ENCODE measurements around the gene CGN. TPM values are rescaled to one million over a fixed set of nuclear protein-coding genes. Genes with fewer than 3 reads are reported as not detected.

CGN gene
- total and polyA plus RNA-seq, 5 experiments from 2014 or later: 0.08 to 2.7 (median 1.3) TPM

- H3K36me3 Mint-ChIP-seq: no peaks in the 10 kb centered on the region
- POLR2A ChIA-PET: no interaction called here
- H3K27me3 Mint-ChIP-seq: no peaks in the 10 kb centered on the region
- H3K4me1 Mint-ChIP-seq: no peaks in the 10 kb centered on the region
- H3K4me3 Mint-ChIP-seq: no peak overlapping the region
- H3K9me3 Mint-ChIP-seq: no peaks in the 10 kb centered on the region
- ATAC-seq (no peak), DNase-seq (no peak)
- H3K27ac Mint-ChIP-seq: no peak overlapping the region
Measured at GRCh38 chr1:151530461-151530860, 19.3 kb downstream of the CGN start.

GRCh38 chr1:151533870-151534269, 22.7 kb downstream of the CGN start:
- H3K4me3 Mint-ChIP-seq: no peak overlapping the region
- H3K4me1 Mint-ChIP-seq: peaks cover 0 to 1% (median 0%) of the 10 kb centered on the region in 4 donors
- DNase-seq (no peak), ATAC-seq (no peak)
- no peaks in the 10 kb centered on the region for H3K27me3 Mint-ChIP-seq
- POLR2A ChIA-PET: no interaction called here
- no peaks in the 10 kb centered on the region for H3K9me3 Mint-ChIP-seq
- H3K36me3 Mint-ChIP-seq: no peaks in the 10 kb centered on the region
- no peak overlapping the region for H3K27ac Mint-ChIP-seq

- DNase-seq (peak; percentile 37 to 85 (median 62)), ATAC-seq (peak; percentile 89 to 91)
- Mint-ChIP-seq H3K27me3 (no peaks in the 10 kb centered on the region), H3K27ac (peak overlapping the region in 2 of 10 donors; percentile 43 to 65), H3K4me3 (no peak overlapping the region), H3K9me3 (no peaks in the 10 kb centered on the region), H3K4me1 (peaks cover 0 to 7% (median 5%) of the 10 kb centered on the region in 4 donors), H3K36me3 (no peaks in the 10 kb centered on the region)
- POLR2A ChIA-PET: no interaction called here
Measured at GRCh38 chr1:151534662-151535278, 23.6 kb downstream of the CGN start.

GRCh38 chr1:151535326-151536271, 24.4 kb downstream of the CGN start:
- DNase-seq (no peak), ATAC-seq (no peak)
- H3K27me3 Mint-ChIP-seq: no peaks in the 10 kb centered on the region
- no peaks in the 10 kb centered on the region for H3K9me3 Mint-ChIP-seq
- no peak overlapping the region for H3K4me3 Mint-ChIP-seq
- no peaks in the 10 kb centered on the region for H3K36me3 Mint-ChIP-seq
- H3K27ac Mint-ChIP-seq: peak overlapping the region in 1 of 10 donors; percentile 65
- peaks cover 3 to 14% (median 12%) of the 10 kb centered on the region in 4 donors for H3K4me1 Mint-ChIP-seq
- POLR2A ChIA-PET: interaction anchor here (0.5 kb wide), 1 partner anchor 289 kb away, joined by 3 read pairs; no protein-coding TSS in a partner anchor

DNA sequence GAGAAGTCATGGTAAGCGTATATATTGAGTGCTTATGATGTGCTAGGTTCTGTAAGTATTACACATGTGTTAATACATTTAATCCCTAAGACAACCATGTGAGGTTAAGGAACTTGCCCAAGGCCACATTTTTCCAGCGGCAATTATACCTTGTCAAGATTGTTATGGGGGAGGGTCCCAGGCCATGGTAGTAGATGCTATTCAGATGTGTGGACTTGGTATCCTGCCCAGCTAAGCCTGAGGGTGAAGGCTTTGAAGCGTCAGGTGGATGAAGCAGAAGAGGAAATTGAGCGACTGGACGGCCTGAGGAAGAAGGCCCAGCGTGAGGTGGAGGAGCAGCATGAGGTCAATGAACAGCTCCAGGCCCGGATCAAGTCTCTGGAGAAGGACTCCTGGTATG, 25.3 kb downstream of the CGN start:
- Mint-ChIP-seq H3K36me3 (no peaks in the 10 kb centered on the region), H3K4me1 (peaks cover 9 to 23% (median 21%) of the 10 kb centered on the region in 4 donors), H3K9me3 (no peaks in the 10 kb centered on the region), H3K27me3 (peaks cover 0 to 3% (median 0%) of the 10 kb centered on the region in 5 donors), H3K27ac (peak overlapping the region in 1 of 10 donors; percentile 13), H3K4me3 (no peak overlapping the region)
- ATAC-seq (no peak), DNase-seq (no peak)
- POLR2A ChIA-PET: interaction anchor here (0.5 kb wide), 1 partner anchor 203 kb away, joined by 3 read pairs; no protein-coding TSS in a partner anchor

DNA sequence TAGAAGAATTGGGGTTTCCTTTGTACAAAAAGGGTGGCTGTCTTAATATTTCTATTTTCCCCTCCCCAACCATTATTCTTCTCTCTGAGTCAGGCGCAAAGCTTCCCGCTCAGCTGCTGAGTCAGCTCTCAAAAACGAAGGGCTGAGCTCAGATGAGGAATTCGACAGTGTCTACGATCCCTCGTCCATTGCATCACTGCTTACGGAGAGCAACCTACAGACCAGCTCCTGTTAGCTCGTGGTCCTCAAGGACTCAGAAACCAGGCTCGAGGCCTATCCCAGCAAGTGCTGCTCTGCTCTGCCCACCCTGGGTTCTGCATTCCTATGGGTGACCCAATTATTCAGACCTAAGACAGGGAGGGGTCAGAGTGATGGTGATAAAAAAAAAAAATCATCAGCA, 25.9 kb downstream of the CGN start:
- no peak overlapping the region for H3K27ac Mint-ChIP-seq
- DNase-seq: no peak
- no peak for ATAC-seq

GRCh38 chr1:151539321-151540020, 28.3 kb downstream of the CGN start:
- Mint-ChIP-seq H3K27me3 (peaks cover 0 to 4% (median 0%) of the 10 kb centered on the region in 5 donors), H3K4me1 (peaks cover 10 to 26% (median 25%) of the 10 kb centered on the region in 4 donors), H3K9me3 (no peaks in the 10 kb centered on the region), H3K4me3 (peak overlapping the region; percentile 90 to 98 (median 94)), H3K27ac (peak overlapping the region in 7 of 10 donors; percentile 25 to 96 (median 90)), H3K36me3 (no peaks in the 10 kb centered on the region)
- DNase-seq: peak in 3 of 10 donors; percentile 13 to 67 (median 15)
- peak; percentile 2 to 13 for ATAC-seq
- POLR2A ChIA-PET: interaction anchor here (0.6 kb wide), 1 partner anchor 93 kb away, joined by 4 read pairs; no protein-coding TSS in a partner anchor

More for the DNA sequence above, 25.9 kb downstream of the CGN start:
- Mint-ChIP-seq H3K36me3 (no peaks in the 10 kb centered on the region), H3K27me3 (peaks cover 0 to 4% (median 0%) of the 10 kb centered on the region in 5 donors), H3K4me1 (peaks cover 10 to 26% (median 25%) of the 10 kb centered on the region in 4 donors), H3K9me3 (no peaks in the 10 kb centered on the region), H3K4me3 (no peak overlapping the region)
- POLR2A ChIA-PET: no interaction called here

- peaks cover 10 to 26% (median 25%) of the 10 kb centered on the region in 4 donors for H3K4me1 Mint-ChIP-seq
Measured at GRCh38 chr1:151540021-151540981, 29.1 kb downstream of the CGN start, which contains the start of gene TUFT1. TSS of gene TUFT1 (plus strand) at chr1:151540309. CDS start at chr1:151540367, 58 bp downstream.

DNA sequence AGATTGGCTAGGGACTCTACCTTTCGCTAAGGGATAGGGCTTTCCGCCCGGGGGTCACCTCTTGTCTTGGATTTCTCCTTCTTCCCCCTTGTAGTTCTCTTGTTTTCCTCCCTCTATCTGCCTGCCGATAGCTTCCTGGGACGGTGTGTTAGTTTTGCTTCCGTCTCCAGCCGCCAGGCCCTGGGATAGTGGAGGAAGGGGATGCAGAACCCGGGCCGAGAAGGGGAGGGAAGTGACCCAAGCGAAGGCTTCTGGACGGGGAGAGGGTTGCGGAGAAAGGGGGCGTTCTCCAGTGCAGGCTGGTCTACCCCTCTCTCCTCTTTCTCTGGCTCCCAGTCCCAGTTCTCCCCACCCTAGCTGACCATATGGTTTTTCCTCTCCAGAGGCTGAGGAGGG, 29.8 kb downstream of the CGN start:
- POLR2A ChIA-PET: interaction anchor here (0.9 to 1.0 kb wide), 2 partner anchors 12 to 222 kb away, joined by 3 to 4 read pairs; partner anchors contain the start of gene MRPL9
- peaks cover 10 to 26% (median 25%) of the 10 kb centered on the region in 4 donors for H3K4me1 Mint-ChIP-seq
- H3K4me3 Mint-ChIP-seq: peak overlapping the region; percentile 90 to 98 (median 94)
- H3K9me3 Mint-ChIP-seq: no peaks in the 10 kb centered on the region
- H3K27ac Mint-ChIP-seq: peak overlapping the region in 9 of 10 donors; percentile 58 to 96 (median 91)
- peaks cover 0 to 2% (median 0%) of the 10 kb centered on the region in 3 donors for H3K36me3 Mint-ChIP-seq
- H3K27me3 Mint-ChIP-seq: peaks cover 0 to 4% (median 0%) of the 10 kb centered on the region in 5 donors
- peak in 2 of 10 donors; percentile 8 to 14 for DNase-seq
- ATAC-seq: no peak

More at GRCh38 chr1:151540021-151540981, 29.1 kb downstream of the CGN start, which contains the start of gene TUFT1:
- H3K27me3 Mint-ChIP-seq: peaks cover 0 to 4% (median 0%) of the 10 kb centered on the region in 5 donors
- H3K9me3 Mint-ChIP-seq: no peaks in the 10 kb centered on the region
- peak within 1 kb of the TSS; percentile 58 to 96 (median 90) for H3K27ac Mint-ChIP-seq
- H3K36me3 Mint-ChIP-seq: no peaks in the 10 kb centered on the region
- DNase-seq (peak; percentile 87 to 97 (median 94)), ATAC-seq (peak; percentile 97 to 99)
- POLR2A ChIA-PET: interaction anchor here (0.5 to 1.0 kb wide), 4 partner anchors 93 to 258 kb away, joined by 3 to 6 read pairs (median 4); partner anchors contain the start of genes MRPL9 and ZNF687
- peak within 1 kb of the TSS; percentile 90 to 98 (median 94) for H3K4me3 Mint-ChIP-seq

GRCh38 chr1:151541752-151542151, 30.6 kb downstream of the CGN start:
- H3K27ac Mint-ChIP-seq: peak overlapping the region in 1 of 10 donors; percentile 62
- peaks cover 0 to 4% (median 0%) of the 10 kb centered on the region in 5 donors for H3K27me3 Mint-ChIP-seq
- POLR2A ChIA-PET: interaction anchor here (0.9 to 1.3 kb wide), 2 partner anchors 11 to 31 kb away, joined by 3 to 5 read pairs; partner anchors contain the start of gene CGN

GRCh38 chr1:151542710-151543129, 31.5 kb downstream of the CGN start:
- Mint-ChIP-seq H3K4me1 (peaks cover 10 to 30% (median 25%) of the 10 kb centered on the region in 4 donors), H3K36me3 (peaks cover 0 to 2% (median 0%) of the 10 kb centered on the region in 3 donors), H3K27me3 (peaks cover 0 to 4% (median 0%) of the 10 kb centered on the region in 5 donors), H3K9me3 (no peaks in the 10 kb centered on the region), H3K27ac (no peak overlapping the region), H3K4me3 (no peak overlapping the region)
- POLR2A ChIA-PET: interaction anchor here (1.3 kb wide), 1 partner anchor 32 kb away, joined by 5 read pairs; the partner anchor contains the start of gene CGN
- DNase-seq (no peak), ATAC-seq (no peak)

More at GRCh38 chr1:151541752-151542151, 30.6 kb downstream of the CGN start:
- ATAC-seq: no peak
- DNase-seq: no peak
- Mint-ChIP-seq H3K9me3 (no peaks in the 10 kb centered on the region), H3K36me3 (peaks cover 0 to 2% (median 0%) of the 10 kb centered on the region in 3 donors), H3K4me3 (peak overlapping the region; percentile 90 to 98 (median 94)), H3K4me1 (peaks cover 10 to 26% (median 25%) of the 10 kb centered on the region in 4 donors)

Data from naive thymus-derived CD8-positive, alpha-beta T cell (primary cell).